ENCODE measurements around the gene AP1B1.
"Not testable (repeated sequence)": the region's sequence is repeated elsewhere in the genome, so short reads cannot be mapped to it uniquely, and the experiment has no call there.

Gene AP1B1

DNA sequence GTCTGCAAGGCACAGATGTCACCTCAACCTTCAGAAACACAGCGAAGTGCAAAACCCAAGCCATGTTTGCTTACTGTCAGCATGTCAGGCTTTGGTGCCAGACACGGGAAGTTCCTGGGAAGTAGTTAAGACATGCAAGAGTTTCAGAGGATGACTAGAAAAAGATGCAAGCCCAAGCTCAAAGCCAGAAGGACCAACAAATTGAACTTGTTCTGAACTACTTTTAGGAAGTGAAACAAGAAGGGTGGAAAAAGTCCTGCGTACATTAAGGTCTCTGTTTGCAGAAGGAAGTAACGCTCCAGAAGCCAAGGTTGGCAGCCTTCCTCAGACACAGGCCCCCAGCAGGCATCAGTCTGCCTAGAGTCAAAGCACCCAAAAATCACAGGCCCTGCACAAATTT, 2.6 kb downstream of the AP1B1 start:
- no peak for DNase-seq

DNA sequence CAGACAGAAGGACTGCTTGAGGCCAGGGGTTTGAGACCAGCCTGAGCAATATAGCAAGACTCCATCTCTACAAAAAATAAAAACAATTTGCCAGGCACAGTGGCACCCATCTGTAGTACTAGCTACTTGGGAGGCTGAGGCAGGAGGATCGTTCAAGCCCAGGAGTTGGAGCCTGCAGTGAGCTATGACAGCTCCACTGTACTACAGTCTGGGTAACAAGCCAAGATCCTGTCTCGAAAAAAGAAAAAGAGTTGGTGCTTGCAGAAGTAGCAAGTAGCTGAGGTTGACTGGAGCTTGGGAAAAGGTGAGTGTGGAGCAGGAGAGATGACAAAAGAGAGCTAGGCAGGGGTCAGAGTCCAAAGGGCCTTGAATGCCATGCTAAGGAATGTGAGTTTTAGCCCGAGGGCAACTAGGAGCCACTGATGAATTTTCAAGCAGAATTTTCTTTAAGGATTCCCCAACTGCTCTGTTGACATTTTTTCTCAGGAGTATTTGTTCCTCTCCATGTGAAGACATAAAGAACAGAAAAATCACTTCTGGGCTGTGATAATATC, 3.1 kb downstream of the AP1B1 start:
- no peak for DNase-seq

- DNase-seq: no peak
These were observed 4.6 kb downstream of the AP1B1 start for GRCh38 chr22:29383740-29384139.

DNA sequence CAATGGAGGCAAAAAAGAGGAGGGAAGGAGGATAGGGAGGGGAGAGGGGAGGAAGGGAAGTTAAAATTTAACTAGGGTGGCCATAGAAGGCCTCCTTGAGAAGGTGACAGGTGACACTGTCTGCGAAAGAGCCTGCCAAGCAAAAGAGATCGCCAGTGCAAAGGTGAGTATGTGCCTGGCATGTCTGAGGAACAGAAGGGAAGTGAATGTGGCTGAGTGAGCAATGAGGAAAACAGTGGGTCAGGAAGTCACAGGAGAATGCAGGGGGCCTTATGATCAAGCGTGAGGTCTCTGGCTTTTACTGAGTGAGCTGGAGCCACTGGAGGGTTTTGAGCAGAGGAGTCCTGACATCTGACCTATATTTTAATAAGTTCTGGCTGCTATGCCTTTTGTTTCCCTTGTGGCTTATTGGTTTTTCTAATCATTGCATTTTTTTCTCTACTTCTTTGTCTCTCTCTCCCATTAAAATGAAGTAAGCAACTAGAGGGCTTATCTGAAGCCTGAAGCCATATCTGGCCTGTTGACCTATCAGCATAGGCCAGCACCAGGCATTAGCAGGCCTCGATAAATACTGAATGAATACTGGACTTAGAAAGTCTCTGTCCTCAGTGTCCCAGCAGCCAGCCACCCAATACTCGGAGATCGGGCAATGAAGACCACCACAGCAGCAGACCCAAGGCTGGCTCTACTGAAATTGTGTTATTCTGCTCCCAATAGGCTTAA, 5.6 kb downstream of the AP1B1 start:
- no peak for DNase-seq

DNA sequence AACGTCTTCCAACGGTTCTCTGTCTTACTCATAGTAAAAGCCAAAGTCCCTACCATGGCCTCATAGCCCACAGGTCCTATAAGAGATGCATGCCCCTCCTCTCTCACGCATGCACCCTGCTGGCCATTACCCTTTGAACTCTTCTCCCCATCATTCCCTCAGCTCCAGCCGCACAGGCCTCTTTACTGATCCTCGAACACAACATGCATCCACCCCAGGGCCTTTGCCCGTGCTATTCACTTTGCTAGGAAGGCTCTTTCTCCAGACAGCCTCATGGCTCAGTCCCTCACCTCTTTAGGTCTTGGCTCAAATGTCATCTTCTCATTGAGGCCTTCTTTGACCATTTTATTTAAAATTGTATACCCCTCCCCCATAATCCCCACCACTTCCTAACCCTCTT, 7.5 kb downstream of the AP1B1 start:
- DNase-seq: no peak

GRCh38 chr22:29380032-29380781, 8.2 kb downstream of the AP1B1 start:
- DNase-seq: no peak

DNA sequence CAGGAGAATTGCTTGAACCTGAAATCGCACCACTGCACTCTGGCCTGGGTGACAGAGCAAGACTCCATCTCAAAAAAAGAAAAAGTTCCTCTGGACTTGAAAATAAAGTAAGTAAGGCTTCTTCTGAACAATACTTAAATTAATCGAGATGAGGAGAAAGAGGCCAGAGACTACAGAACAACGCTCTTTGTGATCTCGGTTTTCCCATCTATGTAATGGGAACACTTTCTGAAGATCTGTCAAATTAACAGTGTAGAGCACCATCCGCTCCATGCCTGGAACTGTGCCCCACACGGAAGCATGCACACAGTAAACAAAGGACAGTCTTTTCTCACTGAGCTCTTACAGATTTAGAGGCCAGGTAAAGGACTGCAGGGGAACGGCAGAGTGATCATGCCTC, 9.1 kb downstream of the AP1B1 start:
- no peak for DNase-seq

DNA sequence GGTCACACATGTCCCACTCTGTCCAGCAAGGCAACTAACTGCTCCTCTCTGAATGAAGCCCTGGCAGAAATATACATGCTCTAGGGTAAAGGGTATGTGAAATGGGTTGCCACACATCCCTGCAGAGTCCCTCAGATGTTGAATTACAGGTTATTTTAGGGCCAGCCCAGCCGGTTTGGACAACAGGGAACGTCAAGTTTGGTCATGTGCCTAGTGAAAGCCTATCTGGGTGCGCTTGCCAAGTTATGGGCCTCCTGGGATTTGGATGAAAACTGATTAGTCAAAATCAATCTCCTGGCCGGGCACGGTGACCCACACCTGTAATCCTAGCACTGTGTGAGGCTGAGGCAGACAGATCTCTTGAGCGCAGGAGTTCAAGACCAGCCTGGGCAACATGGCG, 10.4 kb downstream of the AP1B1 start:
- no peak for DNase-seq

GRCh38 chr22:29376705-29377104, 11.7 kb downstream of the AP1B1 start:
- not testable (repeated sequence) for DNase-seq

- no peak for DNase-seq
These were observed 12.8 kb downstream of the AP1B1 start for GRCh38 chr22:29375398-29376076.

DNA sequence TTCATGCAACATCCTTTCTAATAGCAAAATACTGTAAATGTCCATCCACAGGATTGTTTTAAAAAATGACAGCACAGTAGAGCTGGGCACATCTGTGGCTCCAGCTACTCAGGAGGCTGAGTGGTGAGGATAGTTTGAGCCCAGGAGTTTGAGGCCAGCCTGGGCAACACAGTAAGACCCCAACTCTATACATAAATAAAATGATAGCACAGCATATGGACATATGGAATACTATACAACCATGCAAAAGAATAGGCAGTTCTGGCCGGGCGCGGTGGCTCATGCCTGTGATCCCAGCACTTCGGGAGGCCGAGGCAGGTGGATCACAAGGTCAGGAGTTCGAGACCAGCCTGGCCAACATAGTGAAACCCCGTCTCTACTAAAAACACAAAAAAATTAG, 13.6 kb downstream of the AP1B1 start:
- DNase-seq: not testable (repeated sequence)

- DNase-seq: no peak
These were observed 14.0 kb downstream of the AP1B1 start for GRCh38 chr22:29374401-29374800.

DNA sequence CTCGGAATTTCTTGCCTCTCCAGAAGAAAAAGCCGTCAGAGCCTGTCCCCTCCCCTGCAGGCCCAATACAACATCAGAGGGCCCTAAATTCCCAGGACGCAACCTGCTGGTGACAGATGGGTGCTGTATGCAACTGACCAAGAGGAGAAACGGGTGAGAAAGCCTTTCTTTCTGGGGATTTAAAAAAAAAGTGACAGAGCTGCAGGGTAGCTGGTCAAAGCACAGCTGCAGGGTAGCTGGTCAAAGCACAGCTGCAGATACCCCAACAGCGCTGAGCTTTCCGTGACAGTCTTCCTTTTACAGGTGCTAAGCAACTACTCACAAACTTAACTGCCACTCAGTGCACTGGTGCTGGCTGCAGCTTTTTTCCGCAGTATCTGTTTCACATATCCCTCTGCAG, 17.8 kb downstream of the AP1B1 start:
- DNase-seq: no peak

DNA sequence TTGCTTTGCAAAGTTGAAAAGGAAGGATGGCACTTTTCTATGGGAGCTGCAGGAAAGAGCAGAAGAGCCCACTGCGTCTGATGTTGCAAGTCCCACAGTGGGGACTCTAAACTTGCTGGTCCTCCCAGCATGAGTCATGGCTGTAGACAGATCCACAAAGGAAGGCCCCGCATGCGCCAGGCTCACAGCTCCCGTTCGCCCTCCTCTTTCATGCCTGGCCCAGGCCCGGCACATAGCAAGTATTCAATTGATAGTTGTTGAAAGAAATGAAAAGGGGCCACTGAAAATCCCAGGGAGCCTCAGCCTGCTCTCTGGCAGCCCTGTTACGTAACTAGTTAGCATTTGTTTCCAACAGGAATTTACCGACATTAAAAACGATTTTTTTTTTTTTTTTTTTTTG, 18.9 kb downstream of the AP1B1 start:
- no peak for DNase-seq

DNA sequence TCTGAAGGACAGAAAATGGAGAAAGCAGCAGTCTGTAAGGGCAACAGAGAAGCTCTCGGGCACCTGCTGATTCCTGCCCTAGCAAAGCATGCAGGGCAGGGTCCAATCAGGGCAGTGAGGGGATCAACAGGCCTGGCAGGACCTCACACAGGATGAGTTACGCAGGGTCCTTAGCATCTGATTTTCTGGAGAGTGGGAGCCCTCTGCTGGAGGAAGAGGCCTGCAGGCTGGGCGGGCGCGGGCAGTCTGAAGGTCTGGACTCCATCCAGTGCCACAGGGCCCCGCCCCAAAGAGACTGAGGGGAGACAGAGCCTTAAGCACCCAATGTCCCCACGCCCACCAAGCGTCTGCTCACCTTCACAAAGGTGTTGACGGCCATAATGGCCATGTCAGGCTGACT, 28.9 kb downstream of the AP1B1 start:
- peak; percentile 49 for DNase-seq

- DNase-seq: not testable (repeated sequence)
These were observed 31.0 kb downstream of the AP1B1 start for GRCh38 chr22:29357193-29357890.

DNA sequence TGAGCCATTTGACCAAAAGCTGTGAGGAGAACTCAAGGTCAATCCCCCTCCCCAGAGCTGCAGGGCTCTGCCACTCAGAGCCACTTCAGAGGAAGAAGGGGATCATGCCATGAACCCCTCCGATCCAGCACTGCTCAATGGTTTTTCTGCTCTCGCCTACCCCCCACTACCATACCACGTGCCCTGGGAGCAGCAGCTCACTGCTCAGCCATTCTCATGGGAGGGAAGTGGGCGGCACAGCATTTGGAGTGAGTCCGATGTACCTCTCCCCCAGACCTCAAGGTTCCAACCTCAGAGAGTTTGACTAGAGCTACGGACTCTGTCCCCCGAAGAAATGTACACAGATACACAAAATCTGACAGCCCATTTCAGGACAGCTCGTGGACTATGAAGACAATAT, 34.5 kb downstream of the AP1B1 start:
- DNase-seq: no peak

DNA sequence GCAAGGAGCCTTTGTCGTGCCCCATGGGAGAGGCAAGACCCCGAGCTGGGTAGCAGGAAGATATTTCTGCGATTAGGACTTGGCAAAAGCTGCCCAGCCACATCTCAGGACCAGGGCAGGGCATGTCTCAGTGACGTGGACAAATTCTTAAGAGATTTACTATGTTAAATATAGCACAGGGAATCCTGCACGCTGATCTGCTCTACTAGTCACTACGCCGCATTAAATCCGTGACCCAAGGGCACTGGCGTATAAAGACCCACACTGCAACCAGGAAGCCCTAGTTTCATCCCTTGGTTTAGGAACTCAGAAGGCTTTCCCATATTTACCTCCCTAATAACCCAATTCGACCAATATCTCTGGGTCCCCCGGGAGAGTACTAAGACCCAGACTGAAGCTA, 35.1 kb downstream of the AP1B1 start:
- no peak for DNase-seq

DNA sequence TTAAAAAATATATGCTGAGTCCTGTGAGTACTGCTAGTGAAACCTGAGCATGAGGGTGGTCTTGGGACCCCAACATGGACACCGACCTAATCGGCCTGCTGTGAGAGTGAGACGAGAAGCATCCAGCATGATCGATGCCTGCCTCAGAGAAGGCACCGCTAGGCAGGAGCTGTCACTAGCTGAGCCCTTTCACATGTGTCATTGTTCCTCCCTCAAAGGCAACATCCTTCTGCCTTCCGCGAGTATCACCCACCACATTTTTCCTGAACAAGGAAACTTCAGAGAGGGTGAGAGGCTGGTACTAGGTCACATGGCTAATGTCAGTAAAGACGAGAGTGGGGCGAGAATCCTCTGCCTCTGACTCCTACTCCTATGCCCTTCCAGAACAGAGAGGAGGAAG, 35.6 kb downstream of the AP1B1 start:
- no peak for DNase-seq

DNA sequence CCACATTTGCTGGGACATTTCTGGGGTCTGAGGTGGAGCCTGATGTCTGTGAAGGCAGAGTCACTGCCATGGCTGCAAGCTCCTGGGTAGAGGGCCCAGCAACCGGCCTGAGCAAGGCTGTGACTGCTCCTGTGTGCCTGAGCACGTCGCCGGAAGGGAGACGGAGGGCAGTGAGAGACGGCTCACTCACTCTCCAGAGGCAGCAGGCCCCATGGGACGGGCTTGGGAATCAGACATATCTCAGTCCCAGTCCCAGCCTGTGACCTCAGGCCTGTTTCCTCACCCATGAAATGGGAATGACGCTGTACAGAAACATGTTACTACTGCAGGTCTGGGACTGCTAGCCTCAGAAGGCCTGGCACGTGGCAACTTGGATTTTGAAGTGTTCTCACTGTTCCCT, 36.5 kb downstream of the AP1B1 start:
- no peak for DNase-seq

- DNase-seq: no peak
These were observed 37.3 kb downstream of the AP1B1 start for GRCh38 chr22:29351042-29351441.

DNA sequence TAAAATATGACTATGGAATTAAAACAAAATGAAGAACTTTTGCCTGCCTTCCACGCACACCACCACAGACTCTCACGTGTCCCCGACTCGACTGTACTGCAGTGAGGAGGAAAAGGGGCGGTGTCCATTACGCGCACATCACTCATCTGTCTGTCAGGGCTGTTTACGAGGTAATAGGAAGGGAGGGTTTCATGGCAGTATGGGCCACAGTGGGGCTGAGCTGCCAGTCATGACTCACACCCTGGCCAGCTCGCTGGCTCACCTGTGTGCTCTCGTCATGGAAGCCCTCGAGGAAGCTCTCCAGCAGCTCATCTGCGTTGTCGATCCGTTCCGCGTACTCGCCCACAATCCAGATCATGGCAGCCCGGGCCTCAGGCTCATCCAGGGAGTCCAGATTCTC, 39.4 kb downstream of the AP1B1 start:
- no peak for DNase-seq

DNA sequence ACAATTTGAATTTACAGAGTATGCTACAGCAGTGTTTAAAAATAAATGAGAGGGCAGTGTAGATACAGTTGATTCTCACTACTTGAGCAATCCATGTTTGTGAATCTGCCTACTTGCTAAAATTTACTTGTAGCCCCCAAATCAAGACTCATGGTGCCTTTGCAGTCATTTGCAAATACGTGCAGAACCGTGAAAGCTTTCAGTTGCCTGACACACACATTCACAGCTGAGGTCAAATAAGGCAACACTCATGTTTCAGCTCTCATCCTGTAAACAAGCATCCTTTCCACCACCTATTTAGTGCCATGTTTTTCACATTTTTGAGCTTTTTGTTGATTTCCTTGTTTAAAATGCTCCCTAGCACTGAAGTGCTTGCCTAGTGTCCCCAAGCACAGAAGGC, 40.3 kb downstream of the AP1B1 start:
- DNase-seq: no peak
